T-helper 9 cell (primary cell): Measurements from ENCODE around the gene PNMA8C.
"Not testable (repeated sequence)": the region's sequence is repeated elsewhere in the genome, so short reads cannot be mapped to it uniquely, and the experiment has no call there.

Experiments used
- DNase-seq: peaks from one replicate; pipeline ENCODE4 v3.0.0-alpha.2; 2020

Gene PNMA8C

GRCh38 chr19:46411088-46411924 lies 17.4 kb downstream of the PNMA8C start:
- no peak for DNase-seq

GRCh38 chr19:46410205-46411087 lies 18.3 kb downstream of the PNMA8C start:
- no peak for DNase-seq

GRCh38 chr19:46409191-46409590 lies 19.5 kb downstream of the PNMA8C start:
- DNase-seq: no peak

- DNase-seq: no peak
These were observed 20.1 kb downstream of the PNMA8C start for GRCh38 chr19:46408664-46409039.

- no peak for DNase-seq
These were observed 20.7 kb downstream of the PNMA8C start for GRCh38 chr19:46407856-46408663.

- no peak for DNase-seq
These were observed 21.8 kb downstream of the PNMA8C start for GRCh38 chr19:46406976-46407375.

- no peak for DNase-seq
These were observed 23.8 kb downstream of the PNMA8C start for GRCh38 chr19:46404753-46405468.

- DNase-seq: no peak
These were observed 24.5 kb downstream of the PNMA8C start for GRCh38 chr19:46404055-46404752.

- no peak for DNase-seq
These were observed 26.0 kb downstream of the PNMA8C start for GRCh38 chr19:46402725-46403124.

GRCh38 chr19:46397801-46398479 lies 30.8 kb downstream of the PNMA8C start:
- not testable (repeated sequence) for DNase-seq

- no peak for DNase-seq
These were observed 34.3 kb downstream of the PNMA8C start for GRCh38 chr19:46394402-46394797.

- no peak for DNase-seq
These were observed 35.0 kb downstream of the PNMA8C start for GRCh38 chr19:46393456-46394401.

- DNase-seq: no peak
These were observed 35.9 kb downstream of the PNMA8C start for GRCh38 chr19:46392837-46393236.

- DNase-seq: no peak
These were observed 36.4 kb downstream of the PNMA8C start for GRCh38 chr19:46392252-46392801.

GRCh38 chr19:46391296-46392251 lies 37.2 kb downstream of the PNMA8C start:
- DNase-seq: no peak

GRCh38 chr19:46390866-46391265 lies 37.9 kb downstream of the PNMA8C start:
- no peak for DNase-seq

- DNase-seq: no peak
These were observed 38.4 kb downstream of the PNMA8C start for GRCh38 chr19:46390121-46390858.
